ENCODE results near the gene TOP3B. TPM values are rescaled to one million over a fixed set of nuclear protein-coding genes. Genes with fewer than 3 reads are reported as not detected.

TOP3B gene
- total and polyA plus RNA-seq, 2 experiments from 2014 or later, result 35.7 to 77.7 TPM

- no peaks in the 10 kb centered on the region for H3K27me3 ChIP-seq (ENCODE audit: insufficient read depth)
Measured at GRCh38 chr22:21964234-21964633, 18.4 kb downstream of the TOP3B start.

DNA sequence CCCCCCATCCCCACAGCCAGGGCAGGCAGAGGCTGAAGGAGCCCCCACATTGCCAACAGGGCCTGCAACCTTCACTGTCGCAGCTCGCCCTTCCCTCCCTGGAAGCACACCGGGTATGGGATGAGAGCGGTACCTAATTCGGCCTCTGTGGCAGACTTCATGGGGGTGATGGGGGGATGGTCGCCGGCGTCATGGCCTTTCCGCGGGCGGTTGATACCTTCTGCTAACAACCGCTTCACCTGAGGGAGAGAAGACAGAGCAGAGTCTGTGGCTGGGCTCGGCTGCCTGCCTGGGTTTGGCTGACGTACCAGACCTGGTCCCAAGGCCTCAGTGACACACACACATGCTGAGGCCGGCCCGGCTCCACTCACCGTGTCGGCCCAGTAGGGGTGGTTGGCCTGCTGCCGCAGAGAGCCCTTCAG lies 18.8 kb downstream of the TOP3B start:
- no peak overlapping the region for H3K27ac ChIP-seq (ENCODE audit: low read depth)
- H3K36me3 Mint-ChIP-seq (ENCODE audit: low read depth), result peaks cover 75% of the 10 kb centered on the region
- no peak overlapping the region for H3K27ac Mint-ChIP-seq
- no peaks in the 10 kb centered on the region for H3K27me3 ChIP-seq (ENCODE audit: insufficient read depth)
- no peaks in the 10 kb centered on the region for H3F3A ChIP-seq (replicated peaks; ENCODE audit: low read depth)
- H3K79me2 ChIP-seq (replicated peaks; ENCODE audit: insufficient read depth), result no peaks in the 10 kb centered on the region
- H3K36me3 ChIP-seq (ENCODE audit: insufficient read depth), result peaks cover 11% of the 10 kb centered on the region; the same call in 1 of the 2 replicates
- H3K4me2 ChIP-seq, result no peak overlapping the region
- H3K4me3 Mint-ChIP-seq, result no peak overlapping the region
- no peak for ATAC-seq
- no peaks in the 10 kb centered on the region for H3K9me2 ChIP-seq (ENCODE audit: insufficient read depth)
- no peaks in the 10 kb centered on the region for H3K4me1 Mint-ChIP-seq
- H2AFZ ChIP-seq, result no peak overlapping the region
- H3K27me3 Mint-ChIP-seq (ENCODE audit: insufficient read depth, low read depth, poor library complexity), result peaks cover 13% of the 10 kb centered on the region
- peaks cover 5% of the 10 kb centered on the region; the same call in 1 of the 2 replicates for H4K20me1 ChIP-seq (replicated peaks; ENCODE audit: insufficient read depth)
- peaks cover 4% of the 10 kb centered on the region; the same call in 2 of the 3 replicates for H3K9me3 Mint-ChIP-seq
- no peak for DNase-seq (ENCODE audit: low spot score)
- no peak overlapping the region for H3K4me3 ChIP-seq
- H3K4me1 ChIP-seq (ENCODE audit: insufficient read depth), result no peaks in the 10 kb centered on the region
- TF ChIP-seq CREB1 (CRISPR knock-in tag; IDR thresholded peaks at IDR 0.05; ENCODE audit: low read depth) (no peak), EZH2 (IDR thresholded peaks at IDR 0.05; ENCODE audit: low read depth, unreplicated experiment) (no peak), POLR2AphosphoS5 (IDR thresholded peaks at IDR 0.05; ENCODE audit: low read depth) (no peak), JUNB (IDR thresholded peaks at IDR 0.05; ENCODE audit: unreplicated experiment) (no peak), EZH2phosphoT487 (IDR thresholded peaks at IDR 0.05; ENCODE audit: unreplicated experiment) (no peak), ZNF114 (CRISPR knock-in tag; IDR thresholded peaks at IDR 0.05) (no peak), STAT1 (IDR thresholded peaks at IDR 0.05; ENCODE audit: unreplicated experiment) (no peak), NANOG (IDR thresholded peaks at IDR 0.05; ENCODE audit: borderline replicate concordance) (no peak)
- TF ChIP-seq, protein P1, sequence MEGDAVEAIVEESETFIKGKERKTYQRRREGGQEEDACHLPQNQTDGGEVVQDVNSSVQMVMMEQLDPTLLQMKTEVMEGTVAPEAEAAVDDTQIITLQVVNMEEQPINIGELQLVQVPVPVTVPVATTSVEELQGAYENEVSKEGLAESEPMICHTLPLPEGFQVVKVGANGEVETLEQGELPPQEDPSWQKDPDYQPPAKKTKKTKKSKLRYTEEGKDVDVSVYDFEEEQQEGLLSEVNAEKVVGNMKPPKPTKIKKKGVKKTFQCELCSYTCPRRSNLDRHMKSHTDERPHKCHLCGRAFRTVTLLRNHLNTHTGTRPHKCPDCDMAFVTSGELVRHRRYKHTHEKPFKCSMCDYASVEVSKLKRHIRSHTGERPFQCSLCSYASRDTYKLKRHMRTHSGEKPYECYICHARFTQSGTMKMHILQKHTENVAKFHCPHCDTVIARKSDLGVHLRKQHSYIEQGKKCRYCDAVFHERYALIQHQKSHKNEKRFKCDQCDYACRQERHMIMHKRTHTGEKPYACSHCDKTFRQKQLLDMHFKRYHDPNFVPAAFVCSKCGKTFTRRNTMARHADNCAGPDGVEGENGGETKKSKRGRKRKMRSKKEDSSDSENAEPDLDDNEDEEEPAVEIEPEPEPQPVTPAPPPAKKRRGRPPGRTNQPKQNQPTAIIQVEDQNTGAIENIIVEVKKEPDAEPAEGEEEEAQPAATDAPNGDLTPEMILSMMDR (conservative IDR thresholded peaks at IDR 0.05; ENCODE audit: low read depth in 2 of 2), result no peak

More at GRCh38 chr22:21964234-21964633, 18.4 kb downstream of the TOP3B start:
- no peaks in the 10 kb centered on the region for H3F3A ChIP-seq (replicated peaks; ENCODE audit: low read depth)
- no peak overlapping the region for H3K4me2 ChIP-seq
- H3K4me3 ChIP-seq, result no peak overlapping the region
- H3K27ac Mint-ChIP-seq, result no peak overlapping the region
- peaks cover 13% of the 10 kb centered on the region for H3K27me3 Mint-ChIP-seq (ENCODE audit: insufficient read depth, low read depth, poor library complexity)
- H4K20me1 ChIP-seq (replicated peaks; ENCODE audit: insufficient read depth), result peaks cover 9% of the 10 kb centered on the region; the same call in 1 of the 2 replicates
- no peak overlapping the region for H3K27ac ChIP-seq (ENCODE audit: low read depth)
- ATAC-seq (no peak), DNase-seq (ENCODE audit: low spot score) (no peak)
- H3K4me1 ChIP-seq (ENCODE audit: insufficient read depth), result no peaks in the 10 kb centered on the region
- H3K36me3 ChIP-seq (ENCODE audit: insufficient read depth), result peaks cover 11% of the 10 kb centered on the region; the same call in 1 of the 2 replicates
- no peaks in the 10 kb centered on the region for H3K79me2 ChIP-seq (replicated peaks; ENCODE audit: insufficient read depth)
- no peak overlapping the region for H2AFZ ChIP-seq
- TF ChIP-seq EZH2phosphoT487 (IDR thresholded peaks at IDR 0.05; ENCODE audit: unreplicated experiment), result no peak
- TF ChIP-seq POLR2AphosphoS5 (IDR thresholded peaks at IDR 0.05; ENCODE audit: low read depth), result no peak
- TF ChIP-seq NANOG (IDR thresholded peaks at IDR 0.05; ENCODE audit: borderline replicate concordance), result no peak
- TF ChIP-seq CREB1 (CRISPR knock-in tag; IDR thresholded peaks at IDR 0.05; ENCODE audit: low read depth), result no peak
- no peak for TF ChIP-seq EZH2 (IDR thresholded peaks at IDR 0.05; ENCODE audit: low read depth, unreplicated experiment)
- TF ChIP-seq ZNF114 (CRISPR knock-in tag; IDR thresholded peaks at IDR 0.05), result no peak
- TF ChIP-seq STAT1 (IDR thresholded peaks at IDR 0.05; ENCODE audit: unreplicated experiment), result no peak
- no peak for TF ChIP-seq ZNF331 (CRISPR knock-in tag; IDR thresholded peaks at IDR 0.05; ENCODE audit: low read depth)
- no peak for TF ChIP-seq REST (IDR thresholded peaks at IDR 0.05; ENCODE audit: unreplicated experiment)
- peaks cover 76% of the 10 kb centered on the region for H3K36me3 Mint-ChIP-seq (ENCODE audit: low read depth)
- no peaks in the 10 kb centered on the region for H3K4me1 Mint-ChIP-seq
- no peak overlapping the region for H3K4me3 Mint-ChIP-seq
- peaks cover 4% of the 10 kb centered on the region; the same call in 2 of the 3 replicates for H3K9me3 Mint-ChIP-seq
- no peaks in the 10 kb centered on the region for H3K9me2 ChIP-seq (ENCODE audit: insufficient read depth)

Data from GM23338 (cell line).